Lower leg skin (tissue), 4 donors: Measurements from ENCODE around the gene TEX28. TPM values are rescaled to one million over a fixed set of nuclear protein-coding genes. Genes with fewer than 3 reads are reported as not detected.
"Not testable (repeated sequence)": the region's sequence is repeated elsewhere in the genome, so short reads cannot be mapped to it uniquely, and the experiment has no call there.

ENCODE experiments used
- DNase-seq, 2 donors: peaks; one replicate each; pipeline ENCODE4 v3.0.0-alpha.2; 2019; ENCODE audit warnings: low spot score in 2 of 2
- H3K4me3 ChIP-seq: fragments of 200-600 bp; sonication (generic); 2 replicates; pipeline ENCODE4 v1.5.1; 2017; ENCODE audit warnings: mild to moderate bottlenecking, low read depth; ENCODE audit not compliant: poor library complexity, severe bottlenecking
- POLR2A ChIP-seq, 2 donors: fragments of 450-650 bp; IDR thresholded peaks; one replicate each; pipeline ENCODE4 v1.6.1; 2016 to 2017; ENCODE audit warnings: antibody characterized with exemption in 2 of 2, mild to moderate bottlenecking in 1 of 2, moderate library complexity in 1 of 2
- WGBS, 2 donors: methylation state at CpG; one replicate each; pipeline ENCODE4 v1.1.5; 2018; 5-methylcytosine and 5-hydroxymethylcytosine counted together
- intact Hi-C: fragments of 100-400 bp; cut with DNase I; formaldehyde crosslinking; loops from one replicate; pipeline ENCODE4 v1.15.0; 2023; ENCODE audit warnings: low total_unique reads
- total RNA-seq, 4 donors: library from RNA; depleted of rRNA; stranded (reverse); fragments of >200 nt; gene quantifications; one replicate each; pipeline ENCODE4 v1.1.0, GENCODE V29; 2016
- TF ChIP-seq, protein P1 (sequence below), 3 donors: fragments of 450-650 bp; IDR thresholded peaks; one replicate each; pipeline ENCODE4 v1.5.1; 2016; ENCODE audit warnings: antibody characterized with exemption in 3 of 3, mild to moderate bottlenecking in 3 of 3, moderate library complexity in 2 of 3

The TEX28 gene
- total RNA-seq, 4 donors from 2014 or later, result 1.1 to 2.4 TPM; not detected in 2

DNA sequence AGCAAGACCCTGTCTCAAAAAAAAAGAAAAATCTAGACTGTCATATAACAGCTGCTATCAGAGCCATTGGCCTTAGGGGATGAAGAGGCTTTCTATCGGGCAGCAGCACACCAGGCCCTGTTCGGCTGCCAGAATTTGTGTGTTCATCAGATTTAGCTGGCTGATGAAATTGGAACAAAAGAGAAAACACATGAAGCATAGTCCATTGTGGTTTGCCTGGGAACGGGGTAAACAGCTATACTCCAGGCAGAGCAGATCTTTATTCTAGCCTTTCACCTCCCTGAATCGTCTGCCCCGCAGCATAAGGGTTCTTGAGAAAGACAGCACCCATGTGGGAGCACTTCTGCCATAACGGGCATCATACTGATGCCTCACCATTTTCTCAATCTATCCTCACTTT, 12.3 kb upstream of the TEX28 start:
- DNase-seq, result no peak
- H3K4me3 ChIP-seq, result no peak overlapping the region
- WGBS, 2 donors, result 67 to 78% methylated on average over 6 of the region's 6 CpGs
- intact Hi-C loops, result no loop called here
- no peak for TF ChIP-seq POLR2A (IDR thresholded peaks at IDR 0.05)
- TF ChIP-seq, protein P1, sequence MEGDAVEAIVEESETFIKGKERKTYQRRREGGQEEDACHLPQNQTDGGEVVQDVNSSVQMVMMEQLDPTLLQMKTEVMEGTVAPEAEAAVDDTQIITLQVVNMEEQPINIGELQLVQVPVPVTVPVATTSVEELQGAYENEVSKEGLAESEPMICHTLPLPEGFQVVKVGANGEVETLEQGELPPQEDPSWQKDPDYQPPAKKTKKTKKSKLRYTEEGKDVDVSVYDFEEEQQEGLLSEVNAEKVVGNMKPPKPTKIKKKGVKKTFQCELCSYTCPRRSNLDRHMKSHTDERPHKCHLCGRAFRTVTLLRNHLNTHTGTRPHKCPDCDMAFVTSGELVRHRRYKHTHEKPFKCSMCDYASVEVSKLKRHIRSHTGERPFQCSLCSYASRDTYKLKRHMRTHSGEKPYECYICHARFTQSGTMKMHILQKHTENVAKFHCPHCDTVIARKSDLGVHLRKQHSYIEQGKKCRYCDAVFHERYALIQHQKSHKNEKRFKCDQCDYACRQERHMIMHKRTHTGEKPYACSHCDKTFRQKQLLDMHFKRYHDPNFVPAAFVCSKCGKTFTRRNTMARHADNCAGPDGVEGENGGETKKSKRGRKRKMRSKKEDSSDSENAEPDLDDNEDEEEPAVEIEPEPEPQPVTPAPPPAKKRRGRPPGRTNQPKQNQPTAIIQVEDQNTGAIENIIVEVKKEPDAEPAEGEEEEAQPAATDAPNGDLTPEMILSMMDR (IDR thresholded peaks at IDR 0.05), result no peak

DNA sequence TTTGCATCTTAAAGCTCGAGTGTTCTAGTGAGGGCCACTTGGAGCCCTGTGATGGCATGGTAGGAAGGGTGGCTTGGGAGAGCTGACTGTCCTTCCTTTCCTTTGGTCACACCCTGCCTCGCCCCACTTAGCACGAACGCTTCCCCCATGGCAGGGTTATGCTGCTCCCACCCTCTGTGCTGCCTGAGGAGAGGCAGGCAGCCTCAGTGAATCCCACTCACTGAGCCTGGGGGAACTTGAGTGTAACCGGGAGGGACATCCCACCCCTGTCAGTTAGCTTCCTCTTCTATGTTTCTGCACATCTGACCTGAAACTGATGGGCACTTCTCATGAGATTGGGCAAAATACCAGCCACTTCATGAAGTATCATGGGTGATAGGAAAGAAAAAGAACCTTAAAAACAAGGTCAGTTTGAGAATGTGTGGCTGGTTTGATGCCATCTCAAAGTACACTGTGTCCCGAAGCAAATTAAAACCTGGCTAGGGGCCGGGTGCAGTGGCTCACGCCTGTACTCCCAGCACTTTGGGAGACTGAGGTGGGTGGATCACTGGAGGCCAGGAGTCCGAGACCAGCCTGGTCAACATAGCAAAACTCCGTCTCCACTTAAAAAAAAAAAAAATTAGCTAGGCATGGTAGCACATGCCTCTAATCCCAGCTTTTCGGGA, 10.7 kb upstream of the TEX28 start:
- intact Hi-C loops, result no loop called here
- TF ChIP-seq, protein P1 (IDR thresholded peaks at IDR 0.05), result no peak
- no peak for TF ChIP-seq POLR2A (IDR thresholded peaks at IDR 0.05)
- DNase-seq, result no peak
- WGBS, 2 donors, result 78 to 83% methylated on average over 11 of the region's 11 CpGs
- H3K4me3 ChIP-seq, result no peak overlapping the region

DNA sequence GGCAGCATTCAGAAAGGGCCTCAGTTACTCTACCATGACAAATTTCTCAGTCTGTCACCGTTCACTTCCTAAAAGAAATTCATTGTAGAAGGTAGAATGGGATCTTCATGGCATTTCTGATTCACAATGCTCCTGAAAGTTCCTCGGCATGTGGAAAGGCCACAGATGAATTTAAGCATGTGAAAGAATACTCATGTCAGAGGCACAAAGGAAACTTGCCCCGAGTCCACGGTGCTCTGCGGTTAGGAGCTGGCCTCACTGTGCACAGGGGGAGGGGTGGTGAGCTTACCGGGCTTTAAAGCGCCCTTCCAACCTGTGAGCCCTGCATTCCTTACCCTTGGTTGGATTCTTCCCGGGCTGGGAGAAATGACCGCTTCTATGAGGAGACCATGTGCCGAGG, 9.9 kb upstream of the TEX28 start:
- no peak for TF ChIP-seq POLR2A (IDR thresholded peaks at IDR 0.05)
- TF ChIP-seq, protein P1 (IDR thresholded peaks at IDR 0.05), result no peak
- WGBS, 2 donors, result 64 to 90% methylated on average over 7 to 10 of the region's 10 CpGs
- H3K4me3 ChIP-seq, result no peak overlapping the region
- no peak for DNase-seq
- intact Hi-C loops, result no loop called here

DNA sequence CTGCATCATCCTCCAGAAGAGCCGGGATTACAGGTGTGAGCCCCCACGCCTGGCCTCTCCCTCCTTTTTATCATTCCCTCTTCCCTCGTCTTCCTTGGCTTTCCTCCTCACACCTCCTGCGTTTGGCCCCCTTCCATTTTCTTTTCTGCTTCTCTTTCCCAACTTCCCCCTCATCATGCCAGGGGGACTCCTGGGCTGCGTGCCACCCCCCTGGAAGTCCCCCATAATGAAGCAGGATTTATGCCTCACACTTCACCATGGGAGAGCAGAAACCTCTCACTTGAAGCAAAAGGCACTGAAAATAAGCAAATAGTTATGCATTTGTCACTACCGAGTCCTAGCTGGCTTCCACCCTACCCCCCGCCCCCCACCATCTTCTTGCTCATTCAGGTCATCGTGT, 8.6 kb upstream of the TEX28 start:
- 69 to 74% methylated on average over 8 of the region's 8 CpGs for WGBS, 2 donors
- no peak overlapping the region for H3K4me3 ChIP-seq
- DNase-seq, result no peak
- no peak for TF ChIP-seq POLR2A (IDR thresholded peaks at IDR 0.05)
- intact Hi-C loops, result no loop called here

DNA sequence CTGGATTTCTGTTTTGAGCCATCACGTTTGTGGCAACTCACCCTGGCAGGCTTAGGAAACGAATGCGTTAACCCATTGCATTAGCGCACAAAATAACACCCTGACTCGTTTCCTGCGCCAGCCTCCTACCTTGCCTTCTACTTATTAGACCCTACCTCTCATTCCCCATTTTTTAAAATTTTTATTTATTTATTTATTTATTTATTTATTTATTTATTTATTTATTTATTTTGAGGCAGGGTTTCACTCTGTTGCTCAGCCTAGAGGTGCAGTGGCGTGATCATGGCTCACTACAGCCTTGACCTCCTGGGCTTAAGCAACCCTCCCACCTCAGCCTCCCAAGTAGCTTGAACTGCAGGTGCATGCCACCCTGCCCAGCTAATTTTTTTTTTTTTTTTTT, 8.1 kb upstream of the TEX28 start:
- DNase-seq, H3K4me3 ChIP-seq, intact Hi-C loops: not testable (repeated sequence)
- WGBS, 2 donors, result 78% methylated on average over 7 of the region's 7 CpGs

DNA sequence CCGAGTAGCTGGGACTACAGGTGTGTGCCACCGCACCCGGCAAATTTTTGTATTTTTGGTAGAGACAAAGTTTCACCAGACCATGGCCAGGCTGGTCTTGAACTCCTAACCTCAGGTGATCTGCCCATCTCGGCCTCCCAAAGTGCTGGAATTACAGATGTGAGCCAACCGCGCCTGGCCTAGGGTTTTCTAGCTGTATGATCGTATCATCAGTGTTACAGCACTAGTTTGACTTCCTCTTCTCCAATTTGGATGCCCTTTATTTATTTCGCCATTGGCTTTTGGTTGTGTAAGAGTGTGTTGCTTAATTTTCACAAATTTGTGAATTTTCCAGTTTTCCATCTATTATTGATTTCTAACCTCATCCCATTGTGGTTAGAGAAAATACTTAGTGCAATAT, 5.9 kb upstream of the TEX28 start:
- DNase-seq, result no peak
- H3K4me3 ChIP-seq, result no peak overlapping the region
- WGBS, 2 donors, result 85 to 97% methylated on average over 8 of the region's 8 CpGs
- intact Hi-C loops, result no loop called here
- TF ChIP-seq, protein P1 (IDR thresholded peaks at IDR 0.05), result no peak
- TF ChIP-seq POLR2A (IDR thresholded peaks at IDR 0.05), result no peak

DNA sequence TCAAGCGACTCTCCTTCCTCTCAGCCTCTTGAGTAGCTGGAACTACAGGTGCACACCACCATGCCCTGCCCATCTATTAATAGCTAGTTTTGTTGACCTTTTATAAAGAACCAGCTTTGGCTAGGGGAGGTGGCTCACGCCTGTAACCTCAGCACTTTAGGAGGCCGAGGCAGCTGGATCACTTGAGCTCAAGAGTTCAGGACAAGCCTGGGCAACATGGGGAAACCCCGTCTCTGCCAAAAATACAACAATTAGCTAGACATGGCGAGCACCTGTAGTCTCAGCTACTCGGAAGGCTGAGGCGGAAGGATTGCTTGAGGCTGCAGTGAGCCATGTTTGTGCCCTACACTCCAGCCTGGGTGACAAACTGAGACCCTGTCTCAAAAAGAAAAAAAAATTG, 3.4 kb upstream of the TEX28 start:
- no peak for DNase-seq
- 54 to 66% methylated on average over 7 of the region's 7 CpGs for WGBS, 2 donors

More for the DNA sequence above, 3.4 kb upstream of the TEX28 start:
- TF ChIP-seq, protein P1 (IDR thresholded peaks at IDR 0.05), result no peak
- TF ChIP-seq POLR2A (IDR thresholded peaks at IDR 0.05), result no peak
- intact Hi-C loops, result no loop called here
- H3K4me3 ChIP-seq, result no peak overlapping the region
